Esophagus muscularis mucosa (tissue), 4 donors: ENCODE data around the gene ADAMTS1.

ENCODE experiments used
- CTCF ChIP-seq, 3 experiments: fragments of 200-600 bp in 2 of 3; fragments of 450-650 bp in 1 of 3; sonication (generic) in 2 of 3; IDR thresholded peaks; one replicate each; pipeline ENCODE4 v1.5.1; 2017 to 2019; ENCODE audit warnings: antibody characterized with exemption in 3 of 3, mild to moderate bottlenecking in 2 of 3, moderate library complexity in 1 of 3
- EP300 ChIP-seq: sonication (generic); formaldehyde crosslinking; IDR thresholded peaks from one replicate; pipeline ENCODE4 v1.6.1; 2017; ENCODE audit warnings: antibody characterized with exemption
- POLR2A ChIP-seq: fragments of 450-650 bp; IDR thresholded peaks from one replicate; pipeline ENCODE4 v1.6.1; 2017; ENCODE audit warnings: antibody characterized with exemption, moderate library complexity, mild to moderate bottlenecking, low read depth

GRCh38 chr21:26842300-26842699, 2.9 kb downstream of the ADAMTS1 start:
- TF ChIP-seq CTCF (IDR thresholded peaks at IDR 0.05) (no peak), POLR2A (no peak), EP300 (no peak)
